Activated CD4-positive, alpha-beta memory T cell treated with anti-CD3 and anti-CD28 coated beads for 36 hours (primary cell): ENCODE measurements around the gene LCE6A. TPM values are rescaled to one million over a fixed set of nuclear protein-coding genes. Genes with fewer than 3 reads are reported as not detected.

Experiments used
- CTCF ChIA-PET: fragments of 350-600 bp; sonication (Branson Sonifier 250); formaldehyde crosslinking; loops from one replicate; lab custom pipeline; 2021; ENCODE audit warnings: antibody characterized with exemption, inconsistent platforms; lab: Charles Lee
- POLR2A ChIA-PET: fragments of 350-600 bp; sonication (Branson Sonifier 250); formaldehyde crosslinking; loops from one replicate; lab custom pipeline; 2021; ENCODE audit warnings: antibody characterized with exemption; lab: Charles Lee
- DNase-seq: peaks from one replicate; pipeline ENCODE4 v3.0.0-alpha.2; 2020
- H3K27ac Mint-ChIP-seq: one replicate; pipeline ENCODE4 v1.8.0; 2021; ENCODE audit warnings: mixed read lengths
- H3K27me3 Mint-ChIP-seq: one replicate; pipeline ENCODE4 v1.8.0; 2021; ENCODE audit warnings: mixed read lengths
- H3K36me3 Mint-ChIP-seq: one replicate; pipeline ENCODE4 v1.8.0; 2021; ENCODE audit warnings: mixed read lengths
- H3K4me1 Mint-ChIP-seq: one replicate; pipeline ENCODE4 v1.8.0; 2021; ENCODE audit warnings: low read depth, mixed read lengths
- H3K4me3 Mint-ChIP-seq: one replicate; pipeline ENCODE4 v1.8.0; 2021; ENCODE audit warnings: mild to moderate bottlenecking, mixed read lengths
- H3K9me3 Mint-ChIP-seq: one replicate; pipeline ENCODE4 v1.8.0; 2021; ENCODE audit warnings: mixed read lengths
- intact Hi-C: fragments of 100-400 bp; cut with micrococcal nuclease; formaldehyde crosslinking; loops from one replicate; pipeline ENCODE4 v1.15.1; 2023
- total RNA-seq, 2 experiments: library from RNA; stranded (reverse); gene quantifications; one replicate each; pipeline ENCODE4 v1.2.3, GENCODE V29; 2021

LCE6A gene
- total RNA-seq, 2 experiments from 2014 or later: not detected

DNA sequence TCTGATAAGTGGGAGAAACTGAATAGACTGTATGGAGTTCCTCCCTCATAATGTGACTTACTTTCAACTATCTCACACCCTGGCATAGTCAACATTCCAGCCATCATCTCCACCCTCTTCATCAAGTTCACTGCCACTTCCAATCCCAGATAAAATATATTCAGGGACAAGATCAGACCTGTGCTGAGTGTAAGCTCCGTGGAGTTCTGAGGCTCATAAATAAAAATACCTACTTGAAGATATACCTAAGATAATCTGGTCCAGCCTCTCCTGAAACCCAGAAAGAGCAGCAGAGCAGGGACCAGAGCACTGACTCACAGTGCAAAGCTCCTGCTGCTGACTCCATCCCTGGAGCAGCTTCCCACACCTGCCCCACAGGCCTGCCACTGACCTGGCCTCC is 15.4 kb downstream of the LCE6A start:
- ChIA-PET POLR2A (no interaction called here), CTCF (interaction anchor here (1.5 kb wide), 1 partner anchor 20 kb away, joined by 3 read pairs; the partner anchor contains the start of gene SMCP)
- H3K4me3 Mint-ChIP-seq: no peak overlapping the region
- intact Hi-C loops: no loop called here
- no peaks in the 10 kb centered on the region for H3K9me3 Mint-ChIP-seq
- no peaks in the 10 kb centered on the region for H3K36me3 Mint-ChIP-seq
- H3K27ac Mint-ChIP-seq: no peak overlapping the region
- no peaks in the 10 kb centered on the region for H3K4me1 Mint-ChIP-seq
- peaks cover 13% of the 10 kb centered on the region for H3K27me3 Mint-ChIP-seq
- no peak for DNase-seq

DNA sequence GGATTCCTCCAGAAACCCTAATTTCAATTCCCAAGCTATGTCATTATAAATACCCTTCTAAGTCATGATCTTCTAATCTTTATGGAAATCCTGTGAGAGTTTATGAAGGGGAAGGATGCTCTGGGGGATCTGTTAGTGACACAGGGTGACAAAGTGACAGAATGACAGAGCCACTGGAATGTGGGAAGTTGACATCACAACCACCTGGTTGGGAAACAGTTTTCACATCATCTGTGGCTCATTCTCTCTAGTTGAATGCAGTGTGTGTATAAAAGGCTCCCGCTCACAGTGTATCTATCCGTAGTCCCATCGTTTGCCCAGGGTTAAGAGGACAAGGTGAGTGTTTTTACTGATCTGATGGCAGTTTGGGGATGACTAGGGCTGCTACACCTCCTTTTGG is 17.0 kb downstream of the LCE6A start, which contains the start of gene LCE7A:
Gene LCE7A, plus strand, starts transcription at position 301 of the 400 bp plus-strand sequence. CDS start 702 bp downstream, outside the sequence.
- ChIA-PET POLR2A (no interaction called here), CTCF (interaction anchor here (1.5 kb wide), 1 partner anchor 18 kb away, joined by 3 read pairs; the partner anchor contains the start of gene SMCP)
- Mint-ChIP-seq H3K27ac (no peak within 1 kb of the TSS), H3K4me3 (no peak within 1 kb of the TSS), H3K9me3 (no peaks in the 10 kb centered on the region), H3K36me3 (no peaks in the 10 kb centered on the region), H3K4me1 (no peaks in the 10 kb centered on the region), H3K27me3 (peaks cover 14% of the 10 kb centered on the region)
- DNase-seq: no peak
- intact Hi-C loops: no loop called here

DNA sequence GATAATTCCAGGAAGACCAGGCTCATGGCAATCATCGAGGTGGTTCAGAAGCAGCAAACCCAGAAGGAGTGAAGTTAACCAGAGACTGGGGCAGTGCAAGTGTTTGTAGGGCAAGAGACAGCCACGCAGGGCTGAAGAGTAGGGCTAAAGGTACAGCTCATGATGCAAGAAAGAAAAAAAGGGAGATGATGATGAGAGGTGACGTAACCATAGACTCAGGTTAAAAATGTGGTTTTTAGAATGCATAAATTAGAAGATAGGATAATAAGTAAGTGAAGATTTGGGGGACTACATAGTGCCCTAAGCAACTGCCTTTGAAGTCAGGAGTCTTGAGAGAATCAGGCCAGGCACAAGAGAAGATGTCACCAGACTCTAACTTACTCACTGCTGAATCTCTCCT is 17.5 kb downstream of the LCE6A start:
- Mint-ChIP-seq H3K36me3 (no peaks in the 10 kb centered on the region), H3K27me3 (peaks cover 14% of the 10 kb centered on the region), H3K27ac (no peak overlapping the region), H3K9me3 (no peaks in the 10 kb centered on the region), H3K4me3 (no peak overlapping the region), H3K4me1 (no peaks in the 10 kb centered on the region)
- POLR2A ChIA-PET: no interaction called here
- CTCF ChIA-PET: interaction anchor here (1.3 kb wide), 1 partner anchor 10 kb away, joined by 6 read pairs; no protein-coding TSS in a partner anchor
- no peak for DNase-seq
- intact Hi-C loops: no loop called here

DNA sequence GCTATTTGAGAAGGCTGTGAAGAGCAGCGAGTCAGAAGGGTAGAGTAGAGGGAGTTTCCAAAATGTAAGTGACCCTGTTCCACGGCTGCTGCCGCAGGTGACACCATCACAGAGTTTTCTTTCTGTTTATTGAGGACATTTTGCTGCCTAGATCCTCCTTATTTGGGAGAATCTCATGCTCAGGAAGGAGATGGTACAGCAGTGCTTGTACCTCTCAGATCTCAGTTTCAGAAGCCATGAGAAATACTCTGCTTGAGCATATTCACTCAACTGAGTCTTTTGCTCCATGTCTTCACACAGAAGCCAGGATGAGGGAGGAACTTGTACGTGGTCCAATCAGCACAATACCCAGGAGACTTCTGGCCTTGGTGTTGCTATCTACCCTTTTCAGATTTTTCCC is 18.7 kb downstream of the LCE6A start:
- no peak for DNase-seq
- Mint-ChIP-seq H3K36me3 (no peaks in the 10 kb centered on the region), H3K27me3 (peaks cover 14% of the 10 kb centered on the region), H3K4me1 (no peaks in the 10 kb centered on the region), H3K9me3 (no peaks in the 10 kb centered on the region), H3K4me3 (no peak overlapping the region), H3K27ac (no peak overlapping the region)
- POLR2A ChIA-PET: no interaction called here
- intact Hi-C loops: no loop called here
- CTCF ChIA-PET: interaction anchor here (1.1 to 1.3 kb wide), 2 partner anchors 9 to 14 kb away, joined by 3 to 6 read pairs; no protein-coding TSS in a partner anchor

DNA sequence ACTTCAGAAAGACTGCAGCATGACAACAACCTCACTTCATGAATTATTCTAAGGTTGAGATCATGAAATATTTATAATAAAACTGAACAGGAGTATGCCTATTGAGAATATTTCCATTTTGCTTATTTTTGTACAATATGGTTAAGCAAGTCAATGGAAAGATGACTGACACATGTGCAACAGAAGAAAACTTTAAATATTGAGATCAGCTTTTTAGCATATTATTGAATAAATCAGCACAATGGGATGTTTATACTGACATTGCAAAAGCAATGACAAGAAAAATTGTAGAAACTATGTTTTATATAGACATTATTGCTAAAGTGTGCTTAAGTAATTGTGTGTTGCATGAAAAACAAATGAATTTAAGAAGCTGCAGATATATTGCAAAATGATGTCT is 21.8 kb downstream of the LCE6A start:
- Mint-ChIP-seq H3K4me1 (no peaks in the 10 kb centered on the region), H3K27me3 (peaks cover 11% of the 10 kb centered on the region), H3K9me3 (no peaks in the 10 kb centered on the region), H3K4me3 (no peak overlapping the region), H3K27ac (no peak overlapping the region), H3K36me3 (no peaks in the 10 kb centered on the region)
- ChIA-PET CTCF (interaction anchor here (1.4 kb wide), 1 partner anchor 25 kb away, joined by 3 read pairs; no protein-coding TSS in a partner anchor), POLR2A (no interaction called here)
- DNase-seq: no peak
- intact Hi-C loops: no loop called here

DNA sequence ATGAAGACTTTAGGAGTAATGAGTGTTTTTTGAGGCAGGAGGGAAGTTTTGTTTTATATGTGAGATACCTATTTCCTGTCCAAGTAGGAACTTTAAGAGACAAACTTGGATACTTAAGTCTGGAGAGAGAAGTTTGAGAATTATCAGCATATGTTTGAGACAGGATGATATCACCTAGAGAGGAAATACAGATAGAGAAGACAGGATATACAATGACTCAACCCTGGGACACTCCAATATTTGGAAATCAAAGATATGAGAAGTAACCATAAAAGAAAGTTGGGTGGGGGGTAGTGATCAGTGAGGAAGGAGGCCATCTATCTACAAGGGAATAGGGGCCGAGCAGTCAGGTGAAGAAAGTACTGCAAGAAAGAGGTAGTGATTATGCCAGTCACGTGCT is 23.7 kb downstream of the LCE6A start:
- H3K4me3 Mint-ChIP-seq: no peak overlapping the region
- no peaks in the 10 kb centered on the region for H3K36me3 Mint-ChIP-seq
- H3K27ac Mint-ChIP-seq: no peak overlapping the region
- POLR2A ChIA-PET: no interaction called here
- CTCF ChIA-PET: no interaction called here
- intact Hi-C loops: no loop called here
- H3K27me3 Mint-ChIP-seq: peaks cover 9% of the 10 kb centered on the region
- H3K4me1 Mint-ChIP-seq: no peaks in the 10 kb centered on the region
- no peaks in the 10 kb centered on the region for H3K9me3 Mint-ChIP-seq
- no peak for DNase-seq

DNA sequence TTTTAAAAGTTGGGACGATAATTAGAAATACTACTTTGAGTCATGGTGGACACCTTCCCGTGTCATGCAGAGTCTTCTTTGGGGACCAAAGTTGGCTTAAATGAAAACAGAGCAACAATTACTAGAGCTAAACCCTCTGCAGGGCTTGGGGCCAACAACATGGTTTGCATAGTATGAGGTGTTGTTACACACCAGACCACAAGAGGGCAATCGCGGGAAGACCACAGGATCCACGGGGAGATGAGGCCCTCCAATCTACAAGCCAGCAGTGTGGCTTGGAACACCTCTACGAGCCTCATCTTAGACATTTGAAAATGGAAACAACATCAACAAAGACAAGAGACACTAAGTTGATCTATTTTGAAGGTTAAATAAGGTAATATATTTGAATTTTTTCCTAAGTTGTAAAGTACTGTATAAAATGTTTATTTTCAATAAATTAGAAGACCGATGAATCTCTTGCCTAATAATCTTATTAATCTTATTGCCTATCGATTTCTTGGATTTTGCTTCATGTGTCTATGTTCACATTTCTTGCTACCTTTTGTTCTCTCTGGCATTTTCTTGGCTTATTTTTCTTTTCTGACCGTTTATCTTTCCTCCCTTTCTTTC is 27.3 kb downstream of the LCE6A start:
- Mint-ChIP-seq H3K4me1 (no peaks in the 10 kb centered on the region), H3K27ac (no peak overlapping the region), H3K4me3 (no peak overlapping the region), H3K36me3 (no peaks in the 10 kb centered on the region), H3K9me3 (no peaks in the 10 kb centered on the region), H3K27me3 (peaks cover 5% of the 10 kb centered on the region)
- ChIA-PET POLR2A (no interaction called here), CTCF (interaction anchor here (0.7 to 2.0 kb wide), 16 partner anchors 8 to 365 kb away, joined by 3 to 12 read pairs (median 4); partner anchors contain the start of genes IVL and SMCP)
- DNase-seq: peak; percentile 72
- intact Hi-C loops: loop anchor here (2.0 to 5.0 kb wide), 2 partner anchors 57 to 417 kb away; no protein-coding TSS in a partner anchor

DNA sequence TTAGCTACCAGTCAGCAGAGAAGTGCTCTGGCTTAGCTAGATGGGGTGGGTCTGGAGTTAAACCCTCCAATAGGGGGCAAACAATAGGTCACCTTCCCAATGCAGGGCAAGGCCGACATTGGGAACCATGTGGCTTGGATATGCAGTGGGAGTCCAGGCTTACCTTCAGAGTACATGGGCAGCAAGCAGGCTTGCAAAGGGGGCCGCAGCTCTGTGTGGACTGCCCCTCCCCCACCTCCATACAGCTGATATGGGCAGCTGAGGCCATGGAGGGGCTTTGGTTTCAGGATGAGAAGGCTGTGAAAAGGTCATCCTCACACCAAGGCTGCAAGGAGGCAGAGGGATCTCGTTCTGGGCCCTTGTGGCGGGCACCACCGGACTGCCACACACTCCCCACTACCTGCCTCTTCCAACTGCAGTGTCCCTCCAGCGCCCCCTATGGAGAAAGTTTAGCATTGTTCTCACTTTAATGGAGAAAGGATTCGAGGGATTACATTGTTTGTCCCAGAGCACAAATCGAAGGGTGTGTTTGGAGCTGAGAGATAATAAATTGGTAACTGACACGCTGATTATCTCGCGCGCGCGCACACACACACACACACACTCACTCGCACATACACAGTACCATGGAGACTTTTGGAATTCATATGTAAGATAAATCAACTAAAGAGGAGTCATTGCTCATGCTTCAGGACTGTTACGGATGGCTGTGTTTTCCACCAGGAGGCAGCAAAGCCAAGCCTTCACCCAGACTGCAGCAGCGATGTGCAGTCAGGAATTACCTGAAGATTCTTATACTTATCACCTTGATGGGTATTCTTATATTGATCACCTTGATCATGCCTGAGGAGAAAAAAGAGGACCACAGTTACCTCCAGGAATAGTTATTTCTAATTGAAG is 28.4 kb downstream of the LCE6A start:
- DNase-seq: no peak
- no peaks in the 10 kb centered on the region for H3K9me3 Mint-ChIP-seq
- no peak overlapping the region for H3K4me3 Mint-ChIP-seq
- POLR2A ChIA-PET: no interaction called here
- CTCF ChIA-PET: interaction anchor here (0.6 to 2.0 kb wide), 15 partner anchors 10 to 364 kb away, joined by 3 to 12 read pairs (median 4); partner anchors contain the start of gene IVL
- intact Hi-C loops: loop anchor here (1.0 to 5.0 kb wide), 3 partner anchors 56 to 416 kb away; no protein-coding TSS in a partner anchor
- no peak overlapping the region for H3K27ac Mint-ChIP-seq
- peaks cover 8% of the 10 kb centered on the region for H3K27me3 Mint-ChIP-seq
- no peaks in the 10 kb centered on the region for H3K4me1 Mint-ChIP-seq
- H3K36me3 Mint-ChIP-seq: no peaks in the 10 kb centered on the region

DNA sequence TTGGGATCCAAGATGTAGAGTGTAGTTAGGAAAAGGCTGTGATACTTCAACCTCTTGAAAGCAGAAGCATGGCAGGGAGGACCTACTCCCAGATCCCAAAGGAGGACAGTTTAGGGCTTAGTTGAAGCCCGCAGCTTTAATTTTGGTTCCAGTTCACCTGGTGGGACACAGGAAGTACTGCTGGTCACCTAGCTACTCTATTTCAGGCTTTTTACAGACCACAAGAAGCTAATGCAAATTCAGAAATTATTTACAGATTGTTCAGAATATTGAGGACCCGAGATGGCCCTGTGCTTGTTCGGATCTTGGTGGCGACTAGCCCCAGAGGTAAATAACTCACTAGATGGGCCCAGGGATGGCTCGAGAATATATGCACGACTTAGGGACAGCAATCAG is 29.1 kb downstream of the LCE6A start:
- no peaks in the 10 kb centered on the region for H3K36me3 Mint-ChIP-seq
- no peak overlapping the region for H3K4me3 Mint-ChIP-seq
- no peak for DNase-seq
- CTCF ChIA-PET: interaction anchor here (1.7 to 1.9 kb wide), 2 partner anchors 218 to 348 kb away, joined by 5 to 7 read pairs; no protein-coding TSS in a partner anchor
- no peak overlapping the region for H3K27ac Mint-ChIP-seq
- no peaks in the 10 kb centered on the region for H3K9me3 Mint-ChIP-seq
- intact Hi-C loops: loop anchor here (1.0 to 5.0 kb wide), 3 partner anchors 55 to 416 kb away; no protein-coding TSS in a partner anchor
- no peaks in the 10 kb centered on the region for H3K4me1 Mint-ChIP-seq
- peaks cover 8% of the 10 kb centered on the region for H3K27me3 Mint-ChIP-seq
- POLR2A ChIA-PET: no interaction called here

DNA sequence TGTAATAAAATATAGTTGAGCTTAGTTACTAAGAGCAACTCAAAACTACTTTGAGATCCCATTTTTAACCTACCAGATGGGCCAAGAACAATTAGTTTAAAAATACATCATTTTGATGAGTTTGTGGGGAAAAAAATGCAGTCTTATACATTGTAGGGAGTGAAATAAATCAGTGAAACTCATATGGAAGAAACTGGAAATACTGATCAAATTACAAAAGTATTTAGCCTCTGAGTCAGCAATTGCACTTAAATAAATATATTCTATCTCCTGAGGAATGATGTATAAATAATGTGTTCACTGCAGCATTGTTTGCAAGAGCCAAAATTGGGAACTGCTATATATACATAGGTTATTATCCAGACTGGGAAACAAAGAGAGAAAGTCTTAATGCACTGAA is 30.8 kb downstream of the LCE6A start:
- Mint-ChIP-seq H3K4me1 (no peaks in the 10 kb centered on the region), H3K27me3 (peaks cover 9% of the 10 kb centered on the region), H3K36me3 (no peaks in the 10 kb centered on the region), H3K4me3 (no peak overlapping the region), H3K27ac (no peak overlapping the region), H3K9me3 (no peaks in the 10 kb centered on the region)
- DNase-seq: no peak
- ChIA-PET POLR2A (no interaction called here), CTCF (no interaction called here)
- intact Hi-C loops: loop anchor here (5.0 kb wide), 1 partner anchor 414 kb away; no protein-coding TSS in a partner anchor

DNA sequence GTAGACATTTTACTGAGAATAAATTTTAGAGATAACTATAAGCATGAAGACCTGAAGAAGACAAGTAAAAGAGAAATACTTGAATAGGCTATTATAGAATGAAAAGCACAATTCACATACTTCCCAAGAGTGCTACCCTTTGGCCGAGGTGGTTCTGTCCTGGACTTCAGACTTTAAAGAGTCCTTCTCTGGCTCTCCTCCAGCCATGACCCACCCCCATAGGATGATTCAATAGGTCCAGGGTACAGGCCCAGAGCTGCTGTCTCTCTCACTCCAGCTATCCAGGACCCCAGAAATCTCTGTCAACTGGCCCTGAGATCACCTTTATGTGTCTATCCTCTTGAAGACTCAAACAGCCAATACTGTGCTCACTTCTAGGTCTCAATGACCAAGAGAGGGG is 34.2 kb downstream of the LCE6A start:
- H3K36me3 Mint-ChIP-seq: no peaks in the 10 kb centered on the region
- peaks cover 6% of the 10 kb centered on the region for H3K27me3 Mint-ChIP-seq
- ChIA-PET POLR2A (no interaction called here), CTCF (no interaction called here)
- H3K9me3 Mint-ChIP-seq: no peaks in the 10 kb centered on the region
- no peak overlapping the region for H3K27ac Mint-ChIP-seq
- intact Hi-C loops: no loop called here
- no peak overlapping the region for H3K4me3 Mint-ChIP-seq
- no peak for DNase-seq
- peaks cover 6% of the 10 kb centered on the region for H3K4me1 Mint-ChIP-seq

DNA sequence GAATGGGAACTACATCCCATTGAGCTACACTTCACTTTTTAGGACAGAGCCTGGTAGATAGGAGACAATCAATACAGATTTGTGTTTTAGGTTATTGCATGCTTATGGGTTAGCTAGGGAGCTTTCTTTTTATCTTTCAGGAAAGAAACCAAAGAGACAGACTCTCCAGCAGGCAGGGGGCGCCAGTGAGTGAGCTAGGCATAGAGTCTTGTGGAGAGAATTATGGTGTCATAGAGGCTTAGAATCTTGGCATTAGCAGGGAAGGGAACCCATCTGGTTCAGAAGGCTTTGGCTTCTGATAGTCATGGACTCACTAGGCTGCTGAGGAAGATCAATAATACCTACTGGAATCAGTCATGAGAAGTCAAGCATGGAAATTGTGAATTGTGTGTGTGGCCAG is 35.4 kb downstream of the LCE6A start, which contains the start of gene SMCP:
Gene SMCP, plus strand, starts transcription at position 281 of the 400 bp plus-strand sequence. CDS start 6,101 bp downstream, outside the sequence.
- CTCF ChIA-PET: interaction anchor here (0.6 to 1.8 kb wide), 6 partner anchors 9 to 315 kb away, joined by 3 to 7 read pairs (median 6); no protein-coding TSS in a partner anchor

More for the DNA sequence above, 35.4 kb downstream of the LCE6A start, which contains the start of gene SMCP:
- peak; percentile 49 for DNase-seq
- Mint-ChIP-seq H3K9me3 (no peaks in the 10 kb centered on the region), H3K27me3 (peaks cover 6% of the 10 kb centered on the region), H3K4me3 (no peak within 1 kb of the TSS), H3K27ac (no peak within 1 kb of the TSS), H3K36me3 (no peaks in the 10 kb centered on the region), H3K4me1 (peaks cover 6% of the 10 kb centered on the region)
- intact Hi-C loops: no loop called here
- POLR2A ChIA-PET: no interaction called here
